Hepatocyte (in vitro differentiated cells): ENCODE data around the gene KRT75.

Experiments used
- CTCF ChIP-seq: fragments of 200-600 bp; sonication (generic); IDR thresholded peaks from 2 replicates; pipeline ENCODE4 v1.5.1; 2016; ENCODE audit warnings: antibody characterized with exemption, mild to moderate bottlenecking; ENCODE audit not compliant: poor library complexity
- EZH2 ChIP-seq: fragments of 200-600 bp; sonication (generic); IDR thresholded peaks from 2 replicates; pipeline ENCODE4 v1.6.1; 2016; ENCODE audit warnings: antibody characterized with exemption, mild to moderate bottlenecking, borderline replicate concordance
- EZH2phosphoT487 ChIP-seq: fragments of 200-600 bp; sonication (generic); IDR thresholded peaks from one replicate; pipeline ENCODE4 v1.6.1; 2018; ENCODE audit warnings: antibody characterized with exemption, mild to moderate bottlenecking, low read depth, moderate library complexity; ENCODE audit not compliant: unreplicated experiment, severe bottlenecking

GRCh38 chr12:52423035-52423434 is 11.1 kb downstream of the KRT75 start:
- TF ChIP-seq CTCF, result no peak
- TF ChIP-seq EZH2, result no peak
- no peak for TF ChIP-seq EZH2phosphoT487
